Muscle layer of colon (tissue), 2 donors: ENCODE results near the gene ZNF330.

Experiments
- H3K27ac ChIP-seq: one replicate; pipeline ENCODE4 v1.7.0; 2013; ENCODE audit warnings: low read depth, mild to moderate bottlenecking, low read length, moderate library complexity
- H3K27me3 ChIP-seq, 2 donors: one replicate each; pipeline ENCODE4 v1.7.0; 2013; ENCODE audit warnings: low read length in 2 of 2, mild to moderate bottlenecking in 2 of 2; ENCODE audit not compliant: insufficient read depth in 2 of 2, control insufficient read depth in 1 of 2
- H3K36me3 ChIP-seq: one replicate; pipeline ENCODE4 v1.7.0; 2013; ENCODE audit warnings: mild to moderate bottlenecking, low read length; ENCODE audit not compliant: insufficient read depth
- H3K4me1 ChIP-seq: one replicate; pipeline ENCODE4 v1.7.0; 2013; ENCODE audit warnings: mild to moderate bottlenecking, low read length; ENCODE audit not compliant: insufficient read depth
- H3K4me3 ChIP-seq, 2 donors: one replicate each; pipeline ENCODE4 v1.7.0; 2013; ENCODE audit warnings: low read length in 2 of 2, low read depth in 1 of 2, mild to moderate bottlenecking in 1 of 2, moderate library complexity in 1 of 2
- H3K9ac ChIP-seq: one replicate; pipeline ENCODE4 v1.7.0; 2013; ENCODE audit warnings: low read length
- H3K9me3 ChIP-seq: one replicate; pipeline ENCODE4 v1.7.0; 2013; ENCODE audit warnings: mild to moderate bottlenecking, low read length
- donor health status: abdominal sarcoma.
- donor health status: Adenocarcinoma of cecum.

The ZNF330 gene

DNA sequence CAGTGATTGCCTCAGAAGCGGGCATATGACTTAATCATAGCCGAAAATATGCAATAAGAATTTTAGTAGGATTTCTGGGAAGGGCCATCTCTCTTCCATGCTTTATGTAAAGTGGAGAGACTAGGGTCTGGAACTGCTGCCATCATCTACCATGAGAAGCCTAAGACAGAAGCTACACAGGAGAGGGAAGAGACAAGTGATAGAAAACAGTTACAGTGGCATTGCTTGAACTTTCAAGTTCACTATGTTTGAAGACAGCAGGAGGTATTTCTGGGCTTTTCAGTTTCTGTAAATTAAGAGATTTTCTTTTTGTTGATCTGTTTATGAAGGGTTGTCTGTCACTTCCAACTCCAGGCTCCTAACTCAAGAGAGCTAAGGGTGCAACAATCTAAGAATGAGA lies 62.5 kb downstream of the ZNF330 start:
- Histone ChIP-seq H3K9ac (no peak overlapping the region), H3K36me3 (no peaks in the 10 kb centered on the region), H3K27me3 (no peaks in the 10 kb centered on the region), H3K4me3 (no peak overlapping the region), H3K9me3 (no peaks in the 10 kb centered on the region), H3K27ac (no peak overlapping the region), H3K4me1 (no peaks in the 10 kb centered on the region)

DNA sequence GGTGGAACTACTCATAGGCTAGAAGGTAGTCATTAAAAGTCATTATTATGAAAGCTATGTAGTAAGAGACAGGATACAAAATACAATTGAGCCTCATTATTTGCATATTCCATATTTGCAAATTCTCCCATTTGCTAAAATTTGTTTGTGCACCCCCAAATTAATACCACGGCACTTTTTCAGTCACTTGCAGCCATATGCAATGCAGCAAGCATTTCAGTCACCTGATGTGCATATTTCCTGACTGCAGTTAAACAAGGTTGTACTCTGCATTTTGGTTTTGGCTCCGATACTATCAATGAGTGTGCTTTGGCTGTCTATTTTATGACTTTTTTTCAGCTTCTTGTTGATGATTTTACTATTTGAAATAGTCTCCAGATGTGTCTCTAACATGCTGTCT lies 62.9 kb downstream of the ZNF330 start:
- Histone ChIP-seq H3K4me1 (no peaks in the 10 kb centered on the region), H3K36me3 (no peaks in the 10 kb centered on the region), H3K27ac (no peak overlapping the region), H3K27me3 (no peaks in the 10 kb centered on the region), H3K4me3 (no peak overlapping the region), H3K9me3 (no peaks in the 10 kb centered on the region), H3K9ac (no peak overlapping the region)
